Posterior vena cava (tissue), 2 donors: ENCODE measurements around the gene MAP3K5. TPM values are rescaled to one million over a fixed set of nuclear protein-coding genes. Genes with fewer than 3 reads are reported as not detected.

Experiments used
- DNase-seq: peaks from one replicate; pipeline ENCODE4 v3.0.0-alpha.2; 2020; ENCODE audit warnings: low spot score
- intact Hi-C, 2 donors: fragments of 100-400 bp; cut with DNase I; formaldehyde crosslinking; loops; one replicate each; pipeline versions ENCODE4 v1.14.1 to v1.14.2; 2022 to 2023
- total RNA-seq, 2 donors: library from RNA; stranded (reverse); fragmentation: NEBNext Ultra II Directional; extraction: Animal tissue kit (Norgen Biotek cat#: 25700); gene quantifications; one replicate each; pipeline ENCODE4 v1.2.1, GENCODE V29; 2021
- donor health status: DM: yes; HTN: yes; CAD: no.
- donor health status: DM: yes; HTN: yes; CAD: no.

MAP3K5 gene
- total RNA-seq, 2 donors from 2014 or later, result 15.0 to 16.4 TPM

- DNase-seq, result no peak
- intact Hi-C loops, result no loop called here
Observed at GRCh38 chr6:136521911-136522310, 270.4 kb downstream of the MAP3K5 start.

- DNase-seq, result no peak
- intact Hi-C loops, result no loop called here
Observed at GRCh38 chr6:136521427-136521826, 270.9 kb downstream of the MAP3K5 start.

- no peak for DNase-seq
- intact Hi-C loops, result no loop called here
Observed at GRCh38 chr6:136520517-136520916, 271.8 kb downstream of the MAP3K5 start.

GRCh38 chr6:136517582-136517981 is 274.7 kb downstream of the MAP3K5 start:
- intact Hi-C loops, result no loop called here
- no peak for DNase-seq

- no peak for DNase-seq
- intact Hi-C loops, result no loop called here
Observed at GRCh38 chr6:136517002-136517401, 275.3 kb downstream of the MAP3K5 start.

- intact Hi-C loops, result no loop called here
Observed at GRCh38 chr6:136514591-136514990, 277.7 kb downstream of the MAP3K5 start.

GRCh38 chr6:136511926-136512325 is 280.4 kb downstream of the MAP3K5 start:
- no peak for DNase-seq
- intact Hi-C loops, result no loop called here

More at GRCh38 chr6:136514591-136514990, 277.7 kb downstream of the MAP3K5 start:
- no peak for DNase-seq

- DNase-seq, result no peak
- intact Hi-C loops, result no loop called here
Observed at GRCh38 chr6:136511397-136511796, 280.9 kb downstream of the MAP3K5 start.

- intact Hi-C loops, result no loop called here
- DNase-seq, result no peak
Observed at GRCh38 chr6:136510782-136511181, 281.5 kb downstream of the MAP3K5 start.

GRCh38 chr6:136510299-136510698 is 282.0 kb downstream of the MAP3K5 start:
- intact Hi-C loops, result no loop called here
- no peak for DNase-seq

- DNase-seq, result no peak
Observed at GRCh38 chr6:136508725-136509392, 283.4 kb downstream of the MAP3K5 start.

More at GRCh38 chr6:136508725-136509392, 283.4 kb downstream of the MAP3K5 start:
- intact Hi-C loops, result no loop called here

Other genes with a start within 250 kb of the MAP3K5 start
- gene MAP7, start 242.1 kb downstream of the MAP3K5 start, total RNA-seq, result 1 to 10 TPM; 2.7 to 3.1 TPM
- gene PEX7, start 30.1 kb upstream of the MAP3K5 start, total RNA-seq, result 1 to 10 TPM; 4.4 to 4.7 TPM
- gene SLC35D3, start 129.8 kb upstream of the MAP3K5 start, total RNA-seq, result not detected